Keratinocyte (primary cell): ENCODE data around the gene PTPN18.

Source experiments
- CTCF ChIP-seq, 3 experiments: IDR thresholded peaks in 1 of 3; conservative IDR thresholded peaks in 1 of 3; optimal IDR thresholded peaks in 1 of 3; 2 replicates in 2 of 3; 3 replicates in 1 of 3; pipeline versions ENCODE3 to v1.5.1; 2011; ENCODE audit warnings: low read length in 3 of 3, mild to moderate bottlenecking in 3 of 3, moderate library complexity in 2 of 3, control low read depth in 1 of 3, inconsistent platforms in 1 of 3; ENCODE audit not compliant: insufficient read depth in 2 of 3; ENCODE audit errors: extremely low read depth in 1 of 3
- EZH2 ChIP-seq: IDR thresholded peaks from one replicate; pipeline ENCODE4 v1.6.1; 2012; ENCODE audit warnings: inconsistent platforms, mild to moderate bottlenecking, low read length, moderate library complexity

GRCh38 chr2:130378206-130378897 lies 22.5 kb downstream of the PTPN18 start:
- no peak for TF ChIP-seq CTCF (optimal IDR thresholded peaks at IDR 0.05 in 1 of 3, IDR thresholded peaks at IDR 0.05 in 1 of 3, conservative IDR thresholded peaks at IDR 0.05 in 1 of 3; ENCODE audit: extremely low read depth in 1 of 3, insufficient read depth in 2 of 3, low read length in 3 of 3)
- TF ChIP-seq EZH2, result no peak
